GM23338 (cell line): ENCODE measurements around the gene MEMO1.

Source experiments
- CREB1 ChIP-seq: fragments of 250-450 bp; sonication (Bioruptor Pico); IDR thresholded peaks from 2 replicates; pipeline ENCODE4 v1.5.0; 2020; ENCODE audit warnings: low read depth, mild to moderate bottlenecking, moderate library complexity
- ETS1 ChIP-seq: IDR thresholded peaks from 2 replicates; pipeline ENCODE4 v1.6.1; 2016; ENCODE audit warnings: antibody characterized with exemption
- EZH2 ChIP-seq: fragments of 200-600 bp; sonication (generic); IDR thresholded peaks from one replicate; pipeline ENCODE4 v1.8.0; 2017; ENCODE audit warnings: antibody characterized with exemption, mild to moderate bottlenecking, low read depth; ENCODE audit not compliant: unreplicated experiment
- EZH2phosphoT487 ChIP-seq: fragments of 200-600 bp; sonication (generic); IDR thresholded peaks from one replicate; pipeline ENCODE4 v1.8.1; 2018; ENCODE audit warnings: antibody characterized with exemption; ENCODE audit not compliant: unreplicated experiment
- JUNB ChIP-seq: IDR thresholded peaks from one replicate; pipeline ENCODE4 v1.6.1; 2016; ENCODE audit warnings: antibody characterized with exemption; ENCODE audit not compliant: unreplicated experiment
- NANOG ChIP-seq: IDR thresholded peaks from 2 replicates; pipeline ENCODE4 v1.6.1; 2016; ENCODE audit warnings: antibody characterized with exemption, borderline replicate concordance
- POLR2AphosphoS5 ChIP-seq: IDR thresholded peaks from 2 replicates; pipeline ENCODE4 v1.6.1; 2016; ENCODE audit warnings: antibody characterized with exemption, low read depth
- ZNF114 ChIP-seq: fragments of 250-450 bp; sonication (Bioruptor Pico); IDR thresholded peaks from 2 replicates; pipeline ENCODE4 v1.5.0; 2020; ENCODE audit warnings: mild to moderate bottlenecking, moderate library complexity
- ZNF331 ChIP-seq: fragments of 250-450 bp; sonication (Bioruptor Pico); IDR thresholded peaks from 2 replicates; pipeline ENCODE4 v1.5.0; 2020; ENCODE audit warnings: low read depth, mild to moderate bottlenecking, moderate library complexity
- TF ChIP-seq, protein P1 (sequence below), 2 experiments: fragments of 200-600 bp in 1 of 2; sonication (generic) in 1 of 2; conservative IDR thresholded peaks; 2 replicates each; pipeline versions ENCODE4 v1.5.1 to v1.6.1; 2016 to 2017; ENCODE audit warnings: antibody characterized with exemption in 2 of 2, low read depth in 2 of 2, mild to moderate bottlenecking in 2 of 2, moderate library complexity in 1 of 2
- TF ChIP-seq, protein P2 (sequence below): IDR thresholded peaks from one replicate; pipeline ENCODE4 v1.6.1; 2018; ENCODE audit warnings: antibody characterized with exemption; ENCODE audit not compliant: unreplicated experiment

DNA sequence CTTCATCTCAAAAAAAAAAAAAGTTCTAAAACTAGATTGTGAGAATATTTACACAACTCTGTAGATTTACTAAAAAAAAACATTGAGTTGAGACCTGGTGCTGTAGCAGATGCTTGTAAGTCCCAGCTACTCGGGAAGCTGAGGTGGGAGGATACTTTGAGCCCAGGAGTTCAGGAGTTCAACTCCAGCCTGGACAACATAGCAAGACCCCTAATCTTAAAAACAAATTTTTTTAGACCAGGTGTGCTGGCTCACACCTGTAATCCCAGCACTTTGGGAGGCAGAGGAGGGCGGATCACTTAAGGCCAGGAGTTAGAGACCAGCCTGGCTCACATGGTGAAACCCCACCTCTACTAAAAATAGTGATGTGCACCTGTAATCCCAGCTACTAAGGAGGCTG lies 108.9 kb downstream of the MEMO1 start:
- TF ChIP-seq POLR2AphosphoS5, result no peak
- TF ChIP-seq, protein P1, sequence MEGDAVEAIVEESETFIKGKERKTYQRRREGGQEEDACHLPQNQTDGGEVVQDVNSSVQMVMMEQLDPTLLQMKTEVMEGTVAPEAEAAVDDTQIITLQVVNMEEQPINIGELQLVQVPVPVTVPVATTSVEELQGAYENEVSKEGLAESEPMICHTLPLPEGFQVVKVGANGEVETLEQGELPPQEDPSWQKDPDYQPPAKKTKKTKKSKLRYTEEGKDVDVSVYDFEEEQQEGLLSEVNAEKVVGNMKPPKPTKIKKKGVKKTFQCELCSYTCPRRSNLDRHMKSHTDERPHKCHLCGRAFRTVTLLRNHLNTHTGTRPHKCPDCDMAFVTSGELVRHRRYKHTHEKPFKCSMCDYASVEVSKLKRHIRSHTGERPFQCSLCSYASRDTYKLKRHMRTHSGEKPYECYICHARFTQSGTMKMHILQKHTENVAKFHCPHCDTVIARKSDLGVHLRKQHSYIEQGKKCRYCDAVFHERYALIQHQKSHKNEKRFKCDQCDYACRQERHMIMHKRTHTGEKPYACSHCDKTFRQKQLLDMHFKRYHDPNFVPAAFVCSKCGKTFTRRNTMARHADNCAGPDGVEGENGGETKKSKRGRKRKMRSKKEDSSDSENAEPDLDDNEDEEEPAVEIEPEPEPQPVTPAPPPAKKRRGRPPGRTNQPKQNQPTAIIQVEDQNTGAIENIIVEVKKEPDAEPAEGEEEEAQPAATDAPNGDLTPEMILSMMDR (conservative IDR thresholded peaks at IDR 0.05; ENCODE audit: low read depth in 2 of 2), result no peak
- TF ChIP-seq JUNB, result no peak
- TF ChIP-seq EZH2phosphoT487, result no peak
- TF ChIP-seq CREB1, result no peak
- TF ChIP-seq, protein P2, sequence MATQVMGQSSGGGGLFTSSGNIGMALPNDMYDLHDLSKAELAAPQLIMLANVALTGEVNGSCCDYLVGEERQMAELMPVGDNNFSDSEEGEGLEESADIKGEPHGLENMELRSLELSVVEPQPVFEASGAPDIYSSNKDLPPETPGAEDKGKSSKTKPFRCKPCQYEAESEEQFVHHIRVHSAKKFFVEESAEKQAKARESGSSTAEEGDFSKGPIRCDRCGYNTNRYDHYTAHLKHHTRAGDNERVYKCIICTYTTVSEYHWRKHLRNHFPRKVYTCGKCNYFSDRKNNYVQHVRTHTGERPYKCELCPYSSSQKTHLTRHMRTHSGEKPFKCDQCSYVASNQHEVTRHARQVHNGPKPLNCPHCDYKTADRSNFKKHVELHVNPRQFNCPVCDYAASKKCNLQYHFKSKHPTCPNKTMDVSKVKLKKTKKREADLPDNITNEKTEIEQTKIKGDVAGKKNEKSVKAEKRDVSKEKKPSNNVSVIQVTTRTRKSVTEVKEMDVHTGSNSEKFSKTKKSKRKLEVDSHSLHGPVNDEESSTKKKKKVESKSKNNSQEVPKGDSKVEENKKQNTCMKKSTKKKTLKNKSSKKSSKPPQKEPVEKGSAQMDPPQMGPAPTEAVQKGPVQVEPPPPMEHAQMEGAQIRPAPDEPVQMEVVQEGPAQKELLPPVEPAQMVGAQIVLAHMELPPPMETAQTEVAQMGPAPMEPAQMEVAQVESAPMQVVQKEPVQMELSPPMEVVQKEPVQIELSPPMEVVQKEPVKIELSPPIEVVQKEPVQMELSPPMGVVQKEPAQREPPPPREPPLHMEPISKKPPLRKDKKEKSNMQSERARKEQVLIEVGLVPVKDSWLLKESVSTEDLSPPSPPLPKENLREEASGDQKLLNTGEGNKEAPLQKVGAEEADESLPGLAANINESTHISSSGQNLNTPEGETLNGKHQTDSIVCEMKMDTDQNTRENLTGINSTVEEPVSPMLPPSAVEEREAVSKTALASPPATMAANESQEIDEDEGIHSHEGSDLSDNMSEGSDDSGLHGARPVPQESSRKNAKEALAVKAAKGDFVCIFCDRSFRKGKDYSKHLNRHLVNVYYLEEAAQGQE, result no peak
- TF ChIP-seq EZH2, result no peak
- no peak for TF ChIP-seq ETS1
- TF ChIP-seq ZNF114 (CRISPR knock-in tag), result no peak
- no peak for TF ChIP-seq ZNF331 (CRISPR knock-in tag)
- no peak for TF ChIP-seq NANOG
